ENCODE data around the gene NFKBIB.
A peak's percentile ranks its signal among the peaks of the same experiment; 100 is the strongest.

The NFKBIB gene

DNA sequence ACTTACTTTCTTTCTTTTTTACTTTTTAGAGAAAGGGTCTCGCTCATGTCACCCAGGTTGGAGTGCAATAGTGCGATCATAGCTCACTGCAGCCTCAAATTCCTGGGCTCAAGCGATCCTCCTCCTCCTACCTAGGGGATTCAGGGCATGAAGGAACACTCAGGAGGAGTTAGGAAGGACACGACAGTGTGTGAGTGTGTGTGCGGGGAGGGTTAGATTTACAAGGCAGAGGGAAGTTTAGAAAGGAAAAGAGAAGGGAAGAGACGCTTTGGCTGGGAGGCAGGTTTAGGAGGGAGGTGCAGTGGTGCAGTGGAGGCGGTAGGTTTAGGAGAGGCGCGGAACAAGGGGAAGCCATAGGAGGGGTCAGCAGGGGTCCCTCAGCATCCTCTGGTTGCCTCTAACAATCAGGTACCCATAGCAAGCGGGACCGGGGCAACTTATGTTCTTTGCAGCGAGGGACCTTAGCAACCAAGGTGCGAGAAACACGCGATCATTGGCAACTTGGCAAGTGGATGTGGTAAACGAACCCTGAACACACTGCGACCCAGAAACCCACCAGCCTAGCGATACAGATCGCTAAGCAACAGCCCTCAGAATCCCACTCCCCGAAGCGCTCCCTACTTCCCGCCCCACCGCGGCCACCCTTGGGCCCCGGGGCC is 852 bp upstream of the NFKBIB start:
- TF ChIP-seq, protein P1, sequence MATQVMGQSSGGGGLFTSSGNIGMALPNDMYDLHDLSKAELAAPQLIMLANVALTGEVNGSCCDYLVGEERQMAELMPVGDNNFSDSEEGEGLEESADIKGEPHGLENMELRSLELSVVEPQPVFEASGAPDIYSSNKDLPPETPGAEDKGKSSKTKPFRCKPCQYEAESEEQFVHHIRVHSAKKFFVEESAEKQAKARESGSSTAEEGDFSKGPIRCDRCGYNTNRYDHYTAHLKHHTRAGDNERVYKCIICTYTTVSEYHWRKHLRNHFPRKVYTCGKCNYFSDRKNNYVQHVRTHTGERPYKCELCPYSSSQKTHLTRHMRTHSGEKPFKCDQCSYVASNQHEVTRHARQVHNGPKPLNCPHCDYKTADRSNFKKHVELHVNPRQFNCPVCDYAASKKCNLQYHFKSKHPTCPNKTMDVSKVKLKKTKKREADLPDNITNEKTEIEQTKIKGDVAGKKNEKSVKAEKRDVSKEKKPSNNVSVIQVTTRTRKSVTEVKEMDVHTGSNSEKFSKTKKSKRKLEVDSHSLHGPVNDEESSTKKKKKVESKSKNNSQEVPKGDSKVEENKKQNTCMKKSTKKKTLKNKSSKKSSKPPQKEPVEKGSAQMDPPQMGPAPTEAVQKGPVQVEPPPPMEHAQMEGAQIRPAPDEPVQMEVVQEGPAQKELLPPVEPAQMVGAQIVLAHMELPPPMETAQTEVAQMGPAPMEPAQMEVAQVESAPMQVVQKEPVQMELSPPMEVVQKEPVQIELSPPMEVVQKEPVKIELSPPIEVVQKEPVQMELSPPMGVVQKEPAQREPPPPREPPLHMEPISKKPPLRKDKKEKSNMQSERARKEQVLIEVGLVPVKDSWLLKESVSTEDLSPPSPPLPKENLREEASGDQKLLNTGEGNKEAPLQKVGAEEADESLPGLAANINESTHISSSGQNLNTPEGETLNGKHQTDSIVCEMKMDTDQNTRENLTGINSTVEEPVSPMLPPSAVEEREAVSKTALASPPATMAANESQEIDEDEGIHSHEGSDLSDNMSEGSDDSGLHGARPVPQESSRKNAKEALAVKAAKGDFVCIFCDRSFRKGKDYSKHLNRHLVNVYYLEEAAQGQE (IDR thresholded peaks at IDR 0.05; ENCODE audit: low read depth) = no peak
- no peak for TF ChIP-seq RAD21 (IDR thresholded peaks at IDR 0.05; ENCODE audit: low read depth)
- TF ChIP-seq CEBPB (IDR thresholded peaks at IDR 0.05) = no peak
- no peak for TF ChIP-seq CREB1 (IDR thresholded peaks at IDR 0.05; ENCODE audit: low read depth)
- TF ChIP-seq EGR1 (IDR thresholded peaks at IDR 0.05) = no peak
- TF ChIP-seq ZBTB7A (IDR thresholded peaks at IDR 0.05; ENCODE audit: low read depth) = no peak
- no peak for TF ChIP-seq MAX (IDR thresholded peaks at IDR 0.05)
- TF ChIP-seq, protein P2, sequence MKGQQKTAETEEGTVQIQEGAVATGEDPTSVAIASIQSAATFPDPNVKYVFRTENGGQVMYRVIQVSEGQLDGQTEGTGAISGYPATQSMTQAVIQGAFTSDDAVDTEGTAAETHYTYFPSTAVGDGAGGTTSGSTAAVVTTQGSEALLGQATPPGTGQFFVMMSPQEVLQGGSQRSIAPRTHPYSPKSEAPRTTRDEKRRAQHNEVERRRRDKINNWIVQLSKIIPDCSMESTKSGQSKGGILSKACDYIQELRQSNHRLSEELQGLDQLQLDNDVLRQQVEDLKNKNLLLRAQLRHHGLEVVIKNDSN (IDR thresholded peaks at IDR 0.05) = no peak
- no peak for TF ChIP-seq YY1 (IDR thresholded peaks at IDR 0.05; ENCODE audit: low read depth)
- no peak for TF ChIP-seq NFIC (IDR thresholded peaks at IDR 0.05)
- TF ChIP-seq TAF1 (IDR thresholded peaks at IDR 0.05; ENCODE audit: low read depth) = no peak

DNA sequence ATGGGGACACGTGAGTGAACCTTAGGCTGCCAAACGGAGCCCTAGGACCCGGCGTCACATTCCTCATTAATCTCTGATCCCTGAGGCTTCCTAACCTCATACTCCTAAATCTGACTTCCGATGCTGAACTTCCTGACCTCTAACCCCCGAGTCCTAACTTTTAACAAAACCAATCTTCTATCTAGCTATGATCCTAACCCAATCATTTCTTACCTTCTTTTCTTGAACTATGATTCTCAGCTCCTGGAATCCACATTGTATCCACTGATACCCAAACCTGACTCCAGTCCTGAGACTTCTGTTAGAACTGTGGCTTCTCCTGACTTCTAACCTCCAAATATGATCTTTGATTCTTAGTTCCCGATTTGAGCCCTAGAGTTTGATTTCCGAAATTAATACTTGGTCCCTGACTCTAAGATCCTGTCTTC is 447 bp downstream of the NFKBIB start:
- TF ChIP-seq, protein P1 (IDR thresholded peaks at IDR 0.05; ENCODE audit: low read depth) = no peak
- TF ChIP-seq YY1 (IDR thresholded peaks at IDR 0.05; ENCODE audit: low read depth) (no peak), EGR1 (IDR thresholded peaks at IDR 0.05) (no peak), TAF1 (IDR thresholded peaks at IDR 0.05; ENCODE audit: low read depth) (0 out of 2 replicates have a peak, but pooled peaks have one; percentile 18)
- TF ChIP-seq, protein P2 (IDR thresholded peaks at IDR 0.05) = peak; percentile 83

DNA sequence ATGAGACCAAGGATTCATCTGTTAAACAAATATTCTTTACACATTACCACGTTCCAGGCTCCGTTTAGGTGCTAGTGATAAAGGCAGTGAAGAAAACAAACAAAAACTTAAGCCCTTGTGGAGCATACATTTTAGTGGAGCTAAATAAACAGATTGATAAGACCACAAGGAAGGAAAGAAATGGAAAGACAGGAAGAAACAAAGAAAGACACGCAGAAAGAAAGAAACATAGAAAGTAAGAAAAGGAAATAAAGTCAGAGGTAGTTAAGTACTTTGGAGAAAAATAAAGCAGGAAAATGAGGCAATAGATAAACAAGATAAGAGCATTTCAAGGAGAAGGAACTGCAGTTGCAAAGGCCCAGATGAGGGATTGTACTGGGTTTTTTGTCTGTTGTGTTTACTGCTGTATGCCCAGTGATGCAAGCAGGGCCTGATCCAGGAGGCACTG is 998 bp downstream of the NFKBIB start:
- TF ChIP-seq YY1 (IDR thresholded peaks at IDR 0.05; ENCODE audit: low read depth) = no peak
- TF ChIP-seq EGR1 (IDR thresholded peaks at IDR 0.05) = no peak
- TF ChIP-seq, protein P2 (IDR thresholded peaks at IDR 0.05) = no peak
- no peak for TF ChIP-seq CEBPB (IDR thresholded peaks at IDR 0.05)
- no peak for TF ChIP-seq TEAD4 (IDR thresholded peaks at IDR 0.05)

DNA sequence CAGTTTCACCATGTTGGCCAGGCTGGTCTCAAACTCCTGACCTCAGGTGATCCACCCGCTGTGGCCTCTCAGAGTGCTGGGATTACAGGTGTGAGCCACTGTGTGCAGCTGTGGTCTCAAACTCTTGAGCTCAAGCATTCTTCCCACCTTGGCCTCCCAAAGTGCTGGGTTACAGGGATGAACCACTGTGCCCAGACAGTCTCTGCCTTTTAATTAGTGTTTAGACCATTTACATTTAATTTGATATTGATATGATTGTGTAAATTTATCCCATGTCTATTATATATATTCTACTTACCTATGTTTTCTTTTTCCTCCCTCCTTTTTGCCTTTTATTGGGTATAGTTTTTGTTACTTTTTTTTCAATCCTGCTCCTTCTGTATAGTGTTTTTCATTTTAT is 1.9 kb downstream of the NFKBIB start:
- TF ChIP-seq EP300 (IDR thresholded peaks at IDR 0.05; ENCODE audit: borderline replicate concordance) (no peak), CEBPB (IDR thresholded peaks at IDR 0.05) (no peak), TEAD4 (IDR thresholded peaks at IDR 0.05) (no peak), ZBTB7A (IDR thresholded peaks at IDR 0.05; ENCODE audit: low read depth) (no peak), RAD21 (IDR thresholded peaks at IDR 0.05; ENCODE audit: low read depth) (no peak)
- TF ChIP-seq, protein P1 (IDR thresholded peaks at IDR 0.05; ENCODE audit: low read depth) = no peak

Data from Ishikawa (cell line).